GM21737 (cell line): ENCODE data around the gene NRAS.

Experiments used
- ATAC-seq: cut with Tn5 transposase; IDR thresholded peaks from one replicate; pipeline ENCODE4 v1.9.1; 2021; ENCODE audit warnings: mild to moderate bottlenecking, moderate library complexity; ENCODE audit not compliant: unreplicated experiment

NRAS gene

GRCh38 chr1:114728553-114728952 is 12.0 kb upstream of the NRAS start:
- no peak for ATAC-seq

- no peak for ATAC-seq
Measured at GRCh38 chr1:114725230-114725629, 8.7 kb upstream of the NRAS start.

- no peak for ATAC-seq
Measured at GRCh38 chr1:114723915-114724314, 7.3 kb upstream of the NRAS start.

DNA sequence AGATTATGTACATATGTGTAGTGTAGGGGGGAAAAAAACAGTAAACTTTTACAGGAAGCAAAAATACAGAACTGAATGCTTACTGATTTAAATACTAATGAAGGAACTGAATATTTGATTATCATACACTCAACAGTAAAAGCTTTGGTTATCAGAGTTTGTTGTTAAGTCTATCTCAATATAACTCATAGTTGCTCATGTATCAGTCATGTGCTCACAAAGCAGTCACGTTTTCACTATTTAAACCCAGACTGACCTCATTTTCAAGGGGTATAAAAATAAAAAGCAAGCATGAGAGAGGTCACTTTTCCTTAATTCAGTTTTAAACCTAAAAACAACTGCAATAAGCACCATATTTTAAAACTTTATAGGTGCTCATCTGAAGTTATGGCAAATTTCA is 6.9 kb upstream of the NRAS start:
- no peak for ATAC-seq

DNA sequence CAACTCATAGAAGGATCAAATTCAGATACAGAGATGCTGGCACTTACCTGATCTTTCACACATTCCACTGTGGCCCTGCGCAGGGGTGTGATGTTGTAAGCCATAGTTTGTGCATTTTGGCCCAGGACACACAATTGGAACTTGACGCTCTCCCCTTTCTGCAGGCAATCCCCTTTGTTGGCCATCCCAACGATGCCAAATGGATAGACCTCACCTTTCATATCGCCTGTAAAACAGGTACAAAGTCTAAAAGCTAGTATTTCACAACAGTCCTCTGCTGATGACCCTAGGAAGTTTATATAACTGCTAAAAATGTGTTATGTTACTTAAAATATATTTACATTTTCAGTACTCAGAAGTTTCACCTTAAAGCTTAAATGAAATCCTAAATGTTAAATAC is 3.9 kb upstream of the NRAS start:
- no peak for ATAC-seq

DNA sequence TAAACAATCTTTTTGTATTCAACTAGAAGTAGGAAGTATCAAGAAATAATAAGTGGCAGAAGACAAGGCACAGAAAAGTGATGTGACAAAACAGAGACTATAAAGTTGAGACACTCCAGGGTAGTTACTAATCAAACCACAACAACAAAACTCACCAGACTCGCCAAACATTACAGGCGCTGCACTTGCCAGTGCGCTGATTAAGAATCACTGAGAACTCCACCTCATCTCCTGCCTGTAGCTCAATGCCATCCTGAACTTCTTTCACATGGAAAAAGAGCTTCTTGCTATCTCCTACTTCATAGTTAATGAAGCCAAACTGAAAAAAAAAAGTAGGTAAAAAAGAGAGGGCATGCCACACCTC is 2.8 kb upstream of the NRAS start:
- ATAC-seq = no peak

- no peak for ATAC-seq
Measured at GRCh38 chr1:114718661-114719423, 2.3 kb upstream of the NRAS start.

DNA sequence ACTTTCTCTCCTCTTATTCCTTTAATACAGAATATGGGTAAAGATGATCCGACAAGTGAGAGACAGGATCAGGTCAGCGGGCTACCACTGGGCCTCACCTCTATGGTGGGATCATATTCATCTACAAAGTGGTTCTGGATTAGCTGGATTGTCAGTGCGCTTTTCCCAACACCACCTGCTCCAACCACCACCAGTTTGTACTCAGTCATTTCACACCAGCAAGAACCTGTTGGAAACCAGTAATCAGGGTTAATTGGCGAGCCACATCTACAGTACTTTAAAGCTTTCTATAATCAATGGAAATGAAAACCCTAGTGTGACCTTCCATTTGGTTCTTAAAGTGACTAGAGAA is 643 bp downstream of the NRAS start:
- peak; percentile 5 for ATAC-seq

DNA sequence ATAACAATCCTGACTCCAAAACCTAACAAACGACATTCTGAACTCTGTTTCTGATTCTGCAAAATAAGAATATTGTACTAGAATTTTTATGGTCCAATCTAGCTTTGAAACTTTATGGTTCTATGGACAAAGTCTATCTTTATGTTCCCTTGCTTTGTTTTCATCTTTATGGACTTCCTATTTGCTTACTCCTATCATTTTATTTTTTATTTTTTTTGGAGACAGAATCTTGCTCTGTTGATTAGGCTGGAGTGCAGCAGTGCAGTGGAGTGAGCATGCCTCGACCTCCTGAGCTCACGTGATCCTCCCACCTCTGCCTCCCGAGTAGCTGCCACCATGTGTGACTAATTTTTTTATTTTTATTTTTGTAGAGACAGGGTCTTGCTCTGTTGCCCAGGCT is 3.6 kb downstream of the NRAS start:
- no peak for ATAC-seq

- no peak for ATAC-seq
Measured at GRCh38 chr1:114710360-114710759, 6.2 kb downstream of the NRAS start.

- ATAC-seq = no peak
Measured at GRCh38 chr1:114707604-114708003, 9.0 kb downstream of the NRAS start.

DNA sequence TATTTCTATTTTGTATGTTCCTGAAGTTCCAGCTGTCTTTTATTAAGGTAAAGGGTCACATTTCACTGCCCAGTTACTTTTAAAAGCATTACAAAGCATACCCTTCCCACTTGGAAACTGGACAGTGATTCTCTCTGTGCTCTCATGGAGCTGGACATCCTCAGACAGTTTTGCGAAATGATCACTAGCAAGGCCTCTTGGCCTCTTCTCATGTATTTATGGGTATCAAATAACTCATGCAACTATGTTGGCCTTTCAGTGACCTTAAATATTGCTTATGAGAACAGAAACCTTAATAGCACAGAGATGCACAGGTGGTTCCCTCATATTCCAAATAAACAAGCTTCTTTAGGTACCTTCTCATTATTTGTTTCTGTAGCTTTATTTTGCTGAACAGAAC is 13.3 kb downstream of the NRAS start:
- ATAC-seq = no peak

DNA sequence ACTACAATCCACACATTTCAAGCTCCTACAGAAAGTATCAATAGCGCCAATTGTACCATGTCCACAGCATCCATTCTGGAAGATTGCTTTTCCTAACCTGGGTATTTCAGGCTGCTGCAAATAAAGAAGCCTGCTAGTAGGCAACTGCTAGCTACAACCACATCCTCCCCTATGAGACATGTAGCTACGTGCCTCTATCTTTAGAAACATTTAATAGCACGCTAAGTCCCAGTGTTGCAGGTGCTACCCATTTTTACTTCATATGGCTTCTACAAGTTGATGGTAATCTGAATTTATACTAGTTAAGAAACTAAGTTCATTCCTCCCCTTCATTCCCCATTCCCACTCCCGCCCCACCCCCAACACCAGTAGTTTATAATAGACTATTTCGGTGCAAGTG is 13.8 kb downstream of the NRAS start:
- no peak for ATAC-seq

DNA sequence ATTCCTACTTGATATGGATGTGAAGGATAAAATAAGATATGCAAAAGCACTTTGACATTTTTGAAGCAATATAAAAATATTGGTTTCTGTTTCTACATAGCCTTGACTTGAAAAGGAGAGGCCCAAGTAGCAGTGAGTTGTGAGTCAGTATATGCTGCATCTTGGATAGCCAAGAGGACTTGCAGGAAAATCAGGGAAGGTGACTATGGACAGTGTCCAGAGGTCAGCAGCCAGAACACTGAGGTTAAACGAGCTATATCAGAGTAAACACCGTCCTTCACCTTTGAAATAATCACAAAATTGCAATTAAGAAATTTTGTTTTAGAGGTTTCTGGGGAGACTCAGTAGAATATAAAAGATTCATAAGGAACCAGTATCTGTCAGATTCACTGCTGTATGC is 14.6 kb downstream of the NRAS start:
- ATAC-seq = no peak

DNA sequence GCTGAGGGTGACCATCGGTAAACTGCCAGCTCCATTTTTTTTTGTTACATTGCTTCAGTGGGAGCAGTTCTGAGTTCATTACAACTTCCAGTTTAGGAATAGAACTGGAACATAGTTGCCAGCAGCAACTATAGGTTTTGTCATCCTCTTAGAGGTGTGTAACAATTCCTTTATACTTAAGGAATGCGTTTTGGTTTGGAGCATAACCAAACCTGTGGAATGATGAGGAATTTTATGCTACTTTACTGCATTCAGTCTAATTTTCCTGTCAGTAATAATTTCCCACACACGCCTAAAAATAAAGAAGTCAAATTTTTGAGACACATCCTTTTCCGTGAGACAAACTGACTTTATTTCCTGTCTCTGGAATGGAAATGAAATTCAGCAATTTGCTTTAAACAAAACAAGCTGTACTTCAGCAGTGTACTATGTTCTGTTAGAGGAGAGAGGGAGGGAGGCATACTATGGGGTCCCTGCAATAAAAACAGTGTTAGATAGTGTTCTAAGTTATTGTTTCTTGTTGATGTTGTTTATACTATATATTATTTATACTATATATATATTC is 16.5 kb downstream of the NRAS start:
- ATAC-seq = no peak

DNA sequence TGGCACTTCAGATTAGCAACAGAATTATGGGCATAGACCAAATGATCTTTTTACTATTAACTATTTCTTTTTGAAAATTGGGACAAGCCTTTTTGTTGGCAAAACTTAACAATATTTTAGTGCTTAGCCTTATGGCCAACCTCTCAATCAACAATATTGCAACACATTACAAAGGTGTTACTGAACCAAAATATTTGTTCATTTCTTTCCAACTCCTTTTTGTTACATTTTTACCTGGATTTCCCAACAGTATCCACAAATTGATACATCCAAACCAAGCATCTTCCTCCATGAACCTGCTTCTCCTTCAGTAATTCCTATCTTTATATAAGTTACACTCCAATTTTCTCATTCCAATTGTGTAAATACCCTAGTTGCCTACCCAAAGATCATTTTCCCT is 19.8 kb downstream of the NRAS start:
- ATAC-seq = no peak

GRCh38 chr1:114695430-114696058 is 21.0 kb downstream of the NRAS start, which contains the start of gene AMPD1:
TSS of gene AMPD1 (minus strand) at chr1:114695546. CDS start at chr1:114695471, 75 bp downstream.
- no peak for ATAC-seq

GRCh38 chr1:114694540-114695310 is 21.8 kb downstream of the NRAS start:
- no peak for ATAC-seq

DNA sequence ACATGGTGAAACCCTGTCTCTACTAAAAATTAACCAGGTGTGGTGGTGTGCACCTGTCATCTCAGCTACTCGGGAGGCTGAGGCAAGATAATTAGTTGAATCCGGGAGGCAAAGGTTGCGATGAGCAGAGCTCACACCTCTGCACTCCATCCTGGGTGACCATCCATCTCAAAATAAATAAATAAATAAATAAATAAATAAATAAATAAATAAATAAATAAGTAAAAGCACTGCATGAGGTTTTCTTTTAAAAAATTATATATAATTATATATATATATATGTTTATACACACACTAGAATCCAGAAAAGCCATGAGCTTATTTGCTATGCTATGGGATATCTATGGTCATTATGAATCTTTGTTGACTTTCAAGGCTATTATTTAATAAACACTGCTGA is 23.6 kb downstream of the NRAS start:
- no peak for ATAC-seq

DNA sequence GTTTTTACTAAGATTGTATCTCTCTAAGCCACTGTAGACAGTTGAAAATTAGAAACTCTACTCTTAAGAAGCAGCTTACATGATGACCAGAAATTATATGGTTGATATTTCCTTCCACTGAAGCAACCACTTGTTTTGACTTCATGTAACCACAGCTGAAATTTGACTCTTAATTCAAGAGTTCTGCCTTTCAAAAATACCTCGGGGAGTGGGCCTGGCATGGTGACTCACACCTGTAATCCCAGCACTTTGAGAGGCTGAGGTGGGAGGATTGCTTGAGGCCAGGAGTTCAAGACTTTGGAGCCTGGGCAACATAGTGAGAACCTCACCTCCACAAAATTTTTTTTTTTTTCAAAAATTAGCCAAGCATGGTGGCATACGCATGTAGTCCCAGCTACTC is 25.5 kb downstream of the NRAS start:
- no peak for ATAC-seq

DNA sequence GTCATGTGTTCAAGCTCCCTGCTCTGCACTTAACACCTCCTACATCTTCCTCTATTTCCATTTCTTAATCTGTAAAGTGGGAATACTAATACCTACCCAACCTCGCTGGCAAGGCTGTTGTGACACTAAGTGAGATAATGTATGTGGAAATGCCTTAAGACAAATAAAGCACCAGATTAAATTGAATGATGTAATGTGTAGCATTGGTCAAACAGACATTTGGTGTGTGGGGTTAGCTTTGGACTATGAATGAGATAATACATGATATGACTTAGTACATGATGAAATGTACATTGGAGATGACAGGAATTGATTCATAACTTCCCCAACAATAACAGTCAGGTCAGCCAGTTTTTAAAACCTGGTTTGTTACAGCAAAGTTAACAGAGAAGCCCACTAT is 26.4 kb downstream of the NRAS start:
- no peak for ATAC-seq

DNA sequence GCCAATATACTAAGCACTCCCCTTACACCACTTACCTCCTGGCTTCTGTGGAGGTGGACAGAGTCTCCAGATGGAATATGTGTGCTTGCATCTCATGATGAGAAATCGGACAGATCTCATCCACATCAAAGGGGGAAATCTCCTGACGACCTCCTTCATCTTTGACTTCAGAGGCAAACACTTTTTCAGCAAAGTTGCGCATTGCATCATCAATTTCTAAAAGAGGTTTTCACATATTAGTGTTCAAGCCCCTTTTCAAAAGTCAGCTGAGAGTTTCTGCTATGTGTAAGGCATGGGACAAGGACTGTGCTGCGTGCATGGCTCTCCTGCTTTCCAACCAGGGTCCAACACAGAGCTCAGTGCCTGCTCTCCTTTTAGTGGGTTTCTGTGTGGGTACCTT is 28.0 kb downstream of the NRAS start:
- no peak for ATAC-seq
